ENCODE data around the gene B4GALNT2.
"Not testable (repeated sequence)": the region's sequence is repeated elsewhere in the genome, so short reads cannot be mapped to it uniquely, and the experiment has no call there.

Gene B4GALNT2

GRCh38 chr17:49175978-49176377 is 43.4 kb downstream of the B4GALNT2 start:
- H3K79me2 ChIP-seq (ENCODE audit: insufficient read depth, low read length); H3K9ac ChIP-seq (ENCODE audit: low read depth, low read length); H3K4me2 ChIP-seq (ENCODE audit: insufficient read depth, low read length); H3K27me3 ChIP-seq (ENCODE audit: insufficient read depth, low read length, poor library complexity); H3K27ac ChIP-seq (ENCODE audit: low read length); ATAC-seq (ENCODE audit: insufficient read depth, low read depth); H4K20me1 ChIP-seq (ENCODE audit: insufficient read depth, low read length); H2AFZ ChIP-seq (ENCODE audit: low read depth, low read length); DNase-seq; H3K4me1 ChIP-seq (ENCODE audit: insufficient read depth, low read length); H3K36me3 ChIP-seq (ENCODE audit: insufficient read depth, low read length); H3K4me3 ChIP-seq (ENCODE audit: low read depth in 1 of 2, low read length in 2 of 2): not testable (repeated sequence)
- peaks cover 25% of the 10 kb centered on the region for H3K9me3 ChIP-seq (ENCODE audit: insufficient read depth, low read length, severe bottlenecking)

- ATAC-seq (ENCODE audit: insufficient read depth, low read depth) (peak; percentile 54; the same call in 2 of the 3 replicates), DNase-seq (peak; percentile 58)
- H3K4me3 ChIP-seq (ENCODE audit: low read depth in 1 of 2, low read length in 2 of 2) = no peak overlapping the region
- H3K27ac ChIP-seq (ENCODE audit: low read length) = no peak overlapping the region
- no peak overlapping the region for H2AFZ ChIP-seq (ENCODE audit: low read depth, low read length)
- no peak overlapping the region for H3K9ac ChIP-seq (ENCODE audit: low read depth, low read length)
- H3K79me2 ChIP-seq (ENCODE audit: insufficient read depth, low read length) = no peaks in the 10 kb centered on the region
- H3K4me2 ChIP-seq (ENCODE audit: insufficient read depth, low read length) = no peak overlapping the region
- H3K27me3 ChIP-seq (ENCODE audit: insufficient read depth, low read length, poor library complexity) = no peaks in the 10 kb centered on the region
- H3K4me1 ChIP-seq (ENCODE audit: insufficient read depth, low read length) = no peaks in the 10 kb centered on the region
- TF ChIP-seq CTCF (IDR thresholded peaks at IDR 0.05; ENCODE audit: borderline replicate concordance, extremely low read depth, low read length, poor library complexity, severe bottlenecking) (peak; percentile 82), EZH2 (IDR thresholded peaks at IDR 0.05; ENCODE audit: borderline replicate concordance, low read depth, low read length, severe bottlenecking) (no peak)
- H3K9me3 ChIP-seq (ENCODE audit: insufficient read depth, low read length, severe bottlenecking) = peaks cover 36% of the 10 kb centered on the region
- H4K20me1 ChIP-seq (ENCODE audit: insufficient read depth, low read length) = no peaks in the 10 kb centered on the region
- H3K36me3 ChIP-seq (ENCODE audit: insufficient read depth, low read length) = no peaks in the 10 kb centered on the region
Measured at GRCh38 chr17:49180303-49180702, 47.7 kb downstream of the B4GALNT2 start.

- ATAC-seq (ENCODE audit: insufficient read depth, low read depth) (no peak), DNase-seq (no peak)
Measured at GRCh38 chr17:49180998-49181635, 48.5 kb downstream of the B4GALNT2 start.

GRCh38 chr17:49183341-49183740 is 50.8 kb downstream of the B4GALNT2 start:
- Histone ChIP-seq H3K36me3 (ENCODE audit: insufficient read depth, low read length) (no peaks in the 10 kb centered on the region), H3K9ac (ENCODE audit: low read depth, low read length) (no peak overlapping the region), H4K20me1 (ENCODE audit: insufficient read depth, low read length) (no peaks in the 10 kb centered on the region), H3K4me3 (ENCODE audit: low read depth in 1 of 2, low read length in 2 of 2) (no peak overlapping the region), H3K9me3 (ENCODE audit: insufficient read depth, low read length, severe bottlenecking) (peaks cover 18% of the 10 kb centered on the region), H3K4me1 (ENCODE audit: insufficient read depth, low read length) (no peaks in the 10 kb centered on the region), H3K79me2 (ENCODE audit: insufficient read depth, low read length) (no peaks in the 10 kb centered on the region), H3K27me3 (ENCODE audit: insufficient read depth, low read length, poor library complexity) (no peaks in the 10 kb centered on the region), H3K4me2 (ENCODE audit: insufficient read depth, low read length) (no peak overlapping the region), H3K27ac (ENCODE audit: low read length) (no peak overlapping the region), H2AFZ (ENCODE audit: low read depth, low read length) (no peak overlapping the region)
- TF ChIP-seq EZH2 (IDR thresholded peaks at IDR 0.05; ENCODE audit: borderline replicate concordance, low read depth, low read length, severe bottlenecking) (no peak), CTCF (IDR thresholded peaks at IDR 0.05; ENCODE audit: borderline replicate concordance, extremely low read depth, low read length, poor library complexity, severe bottlenecking) (no peak)
- DNase-seq (no peak), ATAC-seq (ENCODE audit: insufficient read depth, low read depth) (no peak)

More at GRCh38 chr17:49180998-49181635, 48.5 kb downstream of the B4GALNT2 start:
- H3K36me3 ChIP-seq (ENCODE audit: insufficient read depth, low read length) = no peaks in the 10 kb centered on the region
- H3K4me2 ChIP-seq (ENCODE audit: insufficient read depth, low read length) = no peak overlapping the region
- no peaks in the 10 kb centered on the region for H3K4me1 ChIP-seq (ENCODE audit: insufficient read depth, low read length)
- no peak overlapping the region for H2AFZ ChIP-seq (ENCODE audit: low read depth, low read length)
- H4K20me1 ChIP-seq (ENCODE audit: insufficient read depth, low read length) = no peaks in the 10 kb centered on the region
- no peak overlapping the region for H3K9ac ChIP-seq (ENCODE audit: low read depth, low read length)
- H3K27ac ChIP-seq (ENCODE audit: low read length) = no peak overlapping the region
- H3K79me2 ChIP-seq (ENCODE audit: insufficient read depth, low read length) = no peaks in the 10 kb centered on the region
- H3K27me3 ChIP-seq (ENCODE audit: insufficient read depth, low read length, poor library complexity) = no peaks in the 10 kb centered on the region
- H3K4me3 ChIP-seq (ENCODE audit: low read depth in 1 of 2, low read length in 2 of 2) = no peak overlapping the region
- H3K9me3 ChIP-seq (ENCODE audit: insufficient read depth, low read length, severe bottlenecking) = peaks cover 34% of the 10 kb centered on the region
- no peak for TF ChIP-seq EZH2 (IDR thresholded peaks at IDR 0.05; ENCODE audit: borderline replicate concordance, low read depth, low read length, severe bottlenecking)
- no peak for TF ChIP-seq CTCF (IDR thresholded peaks at IDR 0.05; ENCODE audit: borderline replicate concordance, extremely low read depth, low read length, poor library complexity, severe bottlenecking)

Data from DND-41 (cell line).